ENCODE results near the gene ABHD1. TPM values are rescaled to one million over a fixed set of nuclear protein-coding genes. Genes with fewer than 3 reads are reported as not detected.

ABHD1 gene
- total and polyA plus RNA-seq, 2 experiments from 2014 or later: 0.38 to 0.55 TPM

DNA sequence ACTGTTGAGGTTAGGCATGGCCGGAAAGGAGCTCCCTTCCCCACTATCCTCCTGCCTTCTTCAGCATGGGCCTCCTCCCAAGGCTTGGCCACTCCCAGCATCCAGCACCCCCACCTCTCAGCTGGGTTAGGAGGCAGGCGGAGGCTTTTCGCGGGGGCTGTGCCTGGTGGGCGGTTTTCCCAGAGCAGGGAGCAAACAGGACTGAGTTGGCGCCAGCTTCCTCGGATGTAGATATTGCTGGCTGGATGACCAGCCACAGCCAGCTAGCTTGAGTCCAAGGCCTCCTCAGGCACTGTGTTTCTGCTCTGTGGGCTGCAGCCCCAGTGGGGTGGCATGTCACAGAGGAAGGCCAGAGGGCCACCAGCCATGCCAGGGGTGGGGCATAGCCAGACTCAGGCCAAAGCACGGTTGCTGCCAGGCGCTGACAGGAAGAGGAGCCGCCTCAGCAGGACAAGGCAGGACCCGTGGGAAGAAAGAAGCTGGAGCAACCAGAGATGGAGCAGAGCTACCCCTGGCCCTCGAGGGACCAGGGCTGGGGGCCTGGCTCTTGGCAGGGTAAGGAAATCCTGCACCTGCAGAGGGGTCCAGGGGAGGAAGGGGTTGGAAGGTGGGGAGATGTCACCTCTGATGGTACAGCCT is 25.3 kb downstream of the ABHD1 start, which contains the start of gene TCF23 (continued):
- TF ChIP-seq CREB1 (CRISPR knock-in tag; IDR thresholded peaks at IDR 0.05; ENCODE audit: low read depth): no peak
- TF ChIP-seq, protein P1, sequence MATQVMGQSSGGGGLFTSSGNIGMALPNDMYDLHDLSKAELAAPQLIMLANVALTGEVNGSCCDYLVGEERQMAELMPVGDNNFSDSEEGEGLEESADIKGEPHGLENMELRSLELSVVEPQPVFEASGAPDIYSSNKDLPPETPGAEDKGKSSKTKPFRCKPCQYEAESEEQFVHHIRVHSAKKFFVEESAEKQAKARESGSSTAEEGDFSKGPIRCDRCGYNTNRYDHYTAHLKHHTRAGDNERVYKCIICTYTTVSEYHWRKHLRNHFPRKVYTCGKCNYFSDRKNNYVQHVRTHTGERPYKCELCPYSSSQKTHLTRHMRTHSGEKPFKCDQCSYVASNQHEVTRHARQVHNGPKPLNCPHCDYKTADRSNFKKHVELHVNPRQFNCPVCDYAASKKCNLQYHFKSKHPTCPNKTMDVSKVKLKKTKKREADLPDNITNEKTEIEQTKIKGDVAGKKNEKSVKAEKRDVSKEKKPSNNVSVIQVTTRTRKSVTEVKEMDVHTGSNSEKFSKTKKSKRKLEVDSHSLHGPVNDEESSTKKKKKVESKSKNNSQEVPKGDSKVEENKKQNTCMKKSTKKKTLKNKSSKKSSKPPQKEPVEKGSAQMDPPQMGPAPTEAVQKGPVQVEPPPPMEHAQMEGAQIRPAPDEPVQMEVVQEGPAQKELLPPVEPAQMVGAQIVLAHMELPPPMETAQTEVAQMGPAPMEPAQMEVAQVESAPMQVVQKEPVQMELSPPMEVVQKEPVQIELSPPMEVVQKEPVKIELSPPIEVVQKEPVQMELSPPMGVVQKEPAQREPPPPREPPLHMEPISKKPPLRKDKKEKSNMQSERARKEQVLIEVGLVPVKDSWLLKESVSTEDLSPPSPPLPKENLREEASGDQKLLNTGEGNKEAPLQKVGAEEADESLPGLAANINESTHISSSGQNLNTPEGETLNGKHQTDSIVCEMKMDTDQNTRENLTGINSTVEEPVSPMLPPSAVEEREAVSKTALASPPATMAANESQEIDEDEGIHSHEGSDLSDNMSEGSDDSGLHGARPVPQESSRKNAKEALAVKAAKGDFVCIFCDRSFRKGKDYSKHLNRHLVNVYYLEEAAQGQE (IDR thresholded peaks at IDR 0.05; ENCODE audit: unreplicated experiment): no peak
- TF ChIP-seq JUNB (IDR thresholded peaks at IDR 0.05; ENCODE audit: unreplicated experiment): no peak
- TF ChIP-seq STAT1 (IDR thresholded peaks at IDR 0.05; ENCODE audit: unreplicated experiment): no peak
- TF ChIP-seq NANOG (IDR thresholded peaks at IDR 0.05; ENCODE audit: borderline replicate concordance): no peak
- no peak for TF ChIP-seq ZNF331 (CRISPR knock-in tag; IDR thresholded peaks at IDR 0.05; ENCODE audit: low read depth)
- TF ChIP-seq ZNF114 (CRISPR knock-in tag; IDR thresholded peaks at IDR 0.05): no peak
- no peak for TF ChIP-seq EZH2 (IDR thresholded peaks at IDR 0.05; ENCODE audit: low read depth, unreplicated experiment)

DNA sequence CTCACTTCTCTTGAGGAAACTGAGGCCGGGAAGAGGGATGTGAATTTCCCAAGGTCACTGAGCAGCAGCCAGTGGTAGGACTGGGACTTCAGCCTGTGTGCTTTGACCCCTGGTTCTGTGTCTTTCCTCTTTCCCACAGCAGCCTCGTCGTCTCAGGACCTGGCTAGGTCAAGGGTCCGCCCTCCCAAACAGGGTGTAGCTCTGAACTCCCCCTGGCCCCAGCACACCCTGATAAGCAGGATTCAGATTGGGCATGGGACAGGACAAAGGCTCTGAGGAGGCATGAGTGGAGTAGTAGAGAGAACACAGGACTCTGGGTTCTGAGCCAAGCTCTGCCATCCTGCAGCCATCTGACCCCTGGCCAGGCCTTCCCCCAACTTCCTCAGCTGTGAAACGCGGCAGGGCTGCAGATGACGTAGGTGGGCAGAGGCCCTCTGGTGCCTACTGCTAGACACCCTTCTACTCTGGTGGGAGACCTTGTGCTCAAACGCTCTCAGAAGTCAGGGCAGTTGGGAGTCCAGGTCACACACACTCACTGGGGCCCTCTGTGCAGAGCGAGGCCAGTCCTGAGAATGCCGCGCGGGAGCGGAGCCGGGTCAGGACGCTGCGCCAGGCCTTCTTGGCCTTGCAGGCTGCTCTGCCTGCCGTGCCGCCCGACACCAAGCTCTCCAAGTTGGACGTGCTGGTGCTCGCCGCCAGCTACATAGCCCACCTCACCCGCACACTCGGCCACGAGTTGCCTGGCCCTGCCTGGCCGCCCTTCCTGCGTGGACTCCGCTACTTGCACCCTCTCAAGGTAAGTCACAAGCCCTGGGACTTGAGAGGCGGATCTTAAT is 26.2 kb downstream of the ABHD1 start:
- no peaks in the 10 kb centered on the region for H3K27me3 ChIP-seq (ENCODE audit: insufficient read depth)
- H3K4me1 ChIP-seq (ENCODE audit: insufficient read depth): no peaks in the 10 kb centered on the region
- H2AFZ ChIP-seq: no peak overlapping the region
- Mint-ChIP-seq H3K27me3 (ENCODE audit: insufficient read depth, low read depth, poor library complexity) (peaks cover 12% of the 10 kb centered on the region), H3K4me1 (no peaks in the 10 kb centered on the region), H3K9me3 (no peaks in the 10 kb centered on the region), H3K27ac (no peak overlapping the region), H3K4me3 (no peak overlapping the region), H3K36me3 (ENCODE audit: low read depth) (no peaks in the 10 kb centered on the region)
- H3K27ac ChIP-seq (ENCODE audit: low read depth): no peak overlapping the region
- ATAC-seq (no peak), DNase-seq (ENCODE audit: low spot score) (no peak)
- H4K20me1 ChIP-seq (replicated peaks; ENCODE audit: insufficient read depth): no peaks in the 10 kb centered on the region
- H3K36me3 ChIP-seq (ENCODE audit: insufficient read depth): no peaks in the 10 kb centered on the region
- H3K79me2 ChIP-seq (replicated peaks; ENCODE audit: insufficient read depth): no peaks in the 10 kb centered on the region
- H3K4me3 ChIP-seq: no peak overlapping the region
- H3K9me2 ChIP-seq (ENCODE audit: insufficient read depth): no peaks in the 10 kb centered on the region
- no peaks in the 10 kb centered on the region for H3F3A ChIP-seq (replicated peaks; ENCODE audit: low read depth)
- H3K4me2 ChIP-seq: no peak overlapping the region
- TF ChIP-seq ZNF331 (CRISPR knock-in tag; IDR thresholded peaks at IDR 0.05; ENCODE audit: low read depth) (no peak), CREB1 (CRISPR knock-in tag; IDR thresholded peaks at IDR 0.05; ENCODE audit: low read depth) (no peak), POLR2AphosphoS5 (IDR thresholded peaks at IDR 0.05; ENCODE audit: low read depth) (no peak), EZH2 (IDR thresholded peaks at IDR 0.05; ENCODE audit: low read depth, unreplicated experiment) (no peak), EZH2phosphoT487 (IDR thresholded peaks at IDR 0.05; ENCODE audit: unreplicated experiment) (no peak), JUNB (IDR thresholded peaks at IDR 0.05; ENCODE audit: unreplicated experiment) (no peak), ZNF114 (CRISPR knock-in tag; IDR thresholded peaks at IDR 0.05) (no peak), STAT1 (IDR thresholded peaks at IDR 0.05; ENCODE audit: unreplicated experiment) (no peak)
- TF ChIP-seq, protein P1 (IDR thresholded peaks at IDR 0.05; ENCODE audit: unreplicated experiment): no peak
- TF ChIP-seq, protein P2, sequence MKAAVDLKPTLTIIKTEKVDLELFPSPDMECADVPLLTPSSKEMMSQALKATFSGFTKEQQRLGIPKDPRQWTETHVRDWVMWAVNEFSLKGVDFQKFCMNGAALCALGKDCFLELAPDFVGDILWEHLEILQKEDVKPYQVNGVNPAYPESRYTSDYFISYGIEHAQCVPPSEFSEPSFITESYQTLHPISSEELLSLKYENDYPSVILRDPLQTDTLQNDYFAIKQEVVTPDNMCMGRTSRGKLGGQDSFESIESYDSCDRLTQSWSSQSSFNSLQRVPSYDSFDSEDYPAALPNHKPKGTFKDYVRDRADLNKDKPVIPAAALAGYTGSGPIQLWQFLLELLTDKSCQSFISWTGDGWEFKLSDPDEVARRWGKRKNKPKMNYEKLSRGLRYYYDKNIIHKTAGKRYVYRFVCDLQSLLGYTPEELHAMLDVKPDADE (IDR thresholded peaks at IDR 0.05): no peak

Data from GM23338 (cell line).